Smooth muscle cell (in vitro differentiated cells): Measurements from ENCODE around the gene SDSL. TPM values are rescaled to one million over a fixed set of nuclear protein-coding genes. Genes with fewer than 3 reads are reported as not detected.
A peak's percentile ranks its signal among the peaks of the same experiment; 100 is the strongest.

Experiments used
- DNase-seq: peaks from one replicate; lab custom pipeline; 2025; ENCODE audit not compliant: unreplicated experiment; lab: John Stamatoyannopoulos, UW
- H2AFZ ChIP-seq: fragments of 200-600 bp; sonication (generic); 2 replicates; pipeline ENCODE4 v1.6.0; 2016; ENCODE audit warnings: antibody characterized with exemption, low read depth, mild to moderate bottlenecking
- H3F3A ChIP-seq: fragments of 200-600 bp; sonication (generic); 2 replicates; pipeline ENCODE4 v1.6.0; 2017; ENCODE audit warnings: antibody characterized with exemption, low read depth
- H3K27ac ChIP-seq: fragments of 200-600 bp; sonication (generic); 2 replicates; pipeline ENCODE4 v1.5.1; 2016; ENCODE audit warnings: low read depth, mild to moderate bottlenecking
- H3K27me3 ChIP-seq: fragments of 200-600 bp; sonication (generic); 2 replicates; pipeline ENCODE4 v1.6.1; 2016; ENCODE audit warnings: low read depth, mild to moderate bottlenecking
- H3K36me3 ChIP-seq: fragments of 200-600 bp; sonication (generic); 2 replicates; pipeline ENCODE4 v1.5.1; 2016; ENCODE audit warnings: low read depth
- H3K4me1 ChIP-seq: fragments of 200-600 bp; sonication (generic); 2 replicates; pipeline ENCODE4 v1.5.1; 2016; ENCODE audit warnings: low read depth
- H3K4me2 ChIP-seq: fragments of 200-600 bp; sonication (generic); 2 replicates; pipeline ENCODE4 v1.6.0; 2016; ENCODE audit warnings: mild to moderate bottlenecking
- H3K4me3 ChIP-seq: fragments of 200-600 bp; sonication (generic); 2 replicates; pipeline ENCODE4 v1.5.1; 2016; ENCODE audit warnings: mild to moderate bottlenecking
- H3K79me2 ChIP-seq: fragments of 200-600 bp; sonication (generic); 2 replicates; pipeline ENCODE4 v1.6.0; 2016; ENCODE audit warnings: low read depth, mild to moderate bottlenecking
- H3K9ac ChIP-seq: fragments of 200-600 bp; sonication (generic); 2 replicates; pipeline ENCODE4 v1.6.0; 2016; ENCODE audit warnings: low read depth
- H3K9me3 ChIP-seq: fragments of 200-600 bp; sonication (generic); replicated peaks from 2 replicates; pipeline ENCODE4 v1.5.1; 2016; ENCODE audit warnings: low read depth
- H4K20me1 ChIP-seq: fragments of 200-600 bp; sonication (generic); 2 replicates; pipeline ENCODE4 v1.6.0; 2016; ENCODE audit warnings: low read depth
- WGBS: methylation state at CpG from one replicate; pipeline ENCODE4 v1.1.7; 2016; ENCODE audit warnings: low lambda C conversion rate; 5-methylcytosine and 5-hydroxymethylcytosine counted together
- polyA plus RNA-seq: library from polyadenylated mRNA; unstranded; fragments of >200 nt; fragmentation: Nextera tagmentation; extraction: Ambion mirVana; gene quantifications from 2 replicates; pipeline ENCODE4 v1.2.1, GENCODE V29; 2016
- total RNA-seq: library from RNA; depleted of rRNA; stranded (reverse); fragments of >200 nt; gene quantifications from 2 replicates; pipeline ENCODE4 v1.2.3, GENCODE V29; 2014
- TF ChIP-seq, protein P1 (sequence below): fragments of 200-600 bp; sonication (generic); IDR thresholded peaks from 2 replicates; pipeline ENCODE4 v1.5.1; 2017; ENCODE audit warnings: borderline replicate concordance, mild to moderate bottlenecking, antibody characterized with exemption; ENCODE audit not compliant: insufficient read depth, poor library complexity, severe bottlenecking

SDSL gene, protein sequence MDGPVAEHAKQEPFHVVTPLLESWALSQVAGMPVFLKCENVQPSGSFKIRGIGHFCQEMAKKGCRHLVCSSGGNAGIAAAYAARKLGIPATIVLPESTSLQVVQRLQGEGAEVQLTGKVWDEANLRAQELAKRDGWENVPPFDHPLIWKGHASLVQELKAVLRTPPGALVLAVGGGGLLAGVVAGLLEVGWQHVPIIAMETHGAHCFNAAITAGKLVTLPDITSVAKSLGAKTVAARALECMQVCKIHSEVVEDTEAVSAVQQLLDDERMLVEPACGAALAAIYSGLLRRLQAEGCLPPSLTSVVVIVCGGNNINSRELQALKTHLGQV
- total RNA-seq: 0.81 and 6.7 TPM in 2 replicates
- polyA plus RNA-seq: 3.6 and 5.4 TPM in 2 replicates

DNA sequence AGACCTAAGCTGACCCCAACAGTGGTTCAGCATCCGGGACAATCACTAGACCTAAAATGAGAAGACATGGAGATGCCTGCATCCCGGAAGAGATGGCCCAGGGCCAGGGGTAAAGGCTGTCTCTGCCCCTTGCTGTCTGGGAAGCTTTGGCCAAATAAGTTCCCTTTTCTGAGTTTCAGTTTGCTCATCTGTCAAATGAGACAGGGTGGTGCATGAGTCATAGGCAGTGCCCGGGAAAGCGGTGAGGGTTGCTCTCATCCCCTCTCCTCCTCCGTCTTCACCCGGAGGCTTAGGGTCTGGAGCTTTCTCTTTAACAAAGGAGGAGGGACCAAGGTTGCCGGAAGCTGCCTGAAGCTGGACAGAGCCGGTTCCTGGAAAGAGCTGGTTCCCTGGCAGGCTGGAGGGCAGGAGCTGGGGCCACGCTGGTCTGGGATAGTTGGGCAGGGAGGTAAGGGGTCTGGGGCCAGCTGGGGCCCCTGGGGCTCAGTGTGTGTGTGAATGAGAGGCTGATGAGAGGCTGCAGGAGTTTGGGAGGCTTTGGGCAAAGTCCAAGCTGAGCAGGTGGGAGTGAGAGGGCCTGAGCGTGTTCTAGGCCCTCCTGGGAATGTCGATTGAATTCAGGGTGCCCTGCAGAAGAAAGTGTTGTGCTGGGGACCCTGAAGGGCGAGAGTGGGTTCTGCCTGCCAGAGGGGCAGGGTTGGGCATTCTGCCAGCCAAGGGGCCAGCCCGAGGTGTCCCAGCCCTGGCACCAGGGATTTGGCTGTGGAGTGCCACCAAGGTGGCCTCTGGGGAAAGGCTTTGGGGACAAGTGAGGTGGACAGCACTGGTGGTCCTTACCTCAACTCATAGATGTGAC lies at the start of gene SDSL:
Gene SDSL, plus strand, starts transcription at position 351 of the 856 bp plus-strand sequence. CDS start 5,603 bp downstream, outside the sequence.
- TF ChIP-seq, protein P1, sequence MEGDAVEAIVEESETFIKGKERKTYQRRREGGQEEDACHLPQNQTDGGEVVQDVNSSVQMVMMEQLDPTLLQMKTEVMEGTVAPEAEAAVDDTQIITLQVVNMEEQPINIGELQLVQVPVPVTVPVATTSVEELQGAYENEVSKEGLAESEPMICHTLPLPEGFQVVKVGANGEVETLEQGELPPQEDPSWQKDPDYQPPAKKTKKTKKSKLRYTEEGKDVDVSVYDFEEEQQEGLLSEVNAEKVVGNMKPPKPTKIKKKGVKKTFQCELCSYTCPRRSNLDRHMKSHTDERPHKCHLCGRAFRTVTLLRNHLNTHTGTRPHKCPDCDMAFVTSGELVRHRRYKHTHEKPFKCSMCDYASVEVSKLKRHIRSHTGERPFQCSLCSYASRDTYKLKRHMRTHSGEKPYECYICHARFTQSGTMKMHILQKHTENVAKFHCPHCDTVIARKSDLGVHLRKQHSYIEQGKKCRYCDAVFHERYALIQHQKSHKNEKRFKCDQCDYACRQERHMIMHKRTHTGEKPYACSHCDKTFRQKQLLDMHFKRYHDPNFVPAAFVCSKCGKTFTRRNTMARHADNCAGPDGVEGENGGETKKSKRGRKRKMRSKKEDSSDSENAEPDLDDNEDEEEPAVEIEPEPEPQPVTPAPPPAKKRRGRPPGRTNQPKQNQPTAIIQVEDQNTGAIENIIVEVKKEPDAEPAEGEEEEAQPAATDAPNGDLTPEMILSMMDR: no peak
- peak; percentile 5 for DNase-seq
- H3F3A ChIP-seq: no peaks in the 10 kb centered on the region
- no peak within 1 kb of the TSS for H3K9ac ChIP-seq
- no peaks in the 10 kb centered on the region for H3K36me3 ChIP-seq
- WGBS: 35% methylated on average over 13 of the region's 13 CpGs
- peak within 1 kb of the TSS; percentile 1 for H3K27ac ChIP-seq
- peak within 1 kb of the TSS; percentile 43 for H3K4me3 ChIP-seq
- peak within 1 kb of the TSS; percentile 20 for H2AFZ ChIP-seq
- no peaks in the 10 kb centered on the region for H3K79me2 ChIP-seq
- peaks cover 5% of the 10 kb centered on the region for H3K4me1 ChIP-seq
- H3K9me3 ChIP-seq: no peaks in the 10 kb centered on the region
- peak within 1 kb of the TSS; percentile 73 for H3K4me2 ChIP-seq
- no peaks in the 10 kb centered on the region for H4K20me1 ChIP-seq
- no peaks in the 10 kb centered on the region for H3K27me3 ChIP-seq

DNA sequence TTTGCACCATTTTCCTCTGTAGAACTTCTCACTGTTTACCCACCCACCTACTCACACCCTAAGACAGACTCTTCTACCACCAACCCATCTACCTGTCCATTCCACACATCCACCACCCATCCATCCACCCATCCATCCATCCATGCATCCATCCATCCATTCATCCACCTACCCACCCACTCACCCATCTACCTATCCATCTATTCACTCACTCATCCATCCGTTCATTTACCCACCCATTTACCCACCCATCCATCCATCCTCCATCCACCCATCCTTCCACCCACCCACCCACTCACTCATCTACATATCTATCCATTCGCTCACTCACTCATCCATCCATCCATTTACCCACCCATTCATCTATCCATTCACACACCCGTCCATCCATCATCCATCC lies 48.7 kb upstream of the SDSL start:
- H3K36me3 ChIP-seq: no peaks in the 10 kb centered on the region
- no peak overlapping the region for H3K27ac ChIP-seq
- no peak overlapping the region for H2AFZ ChIP-seq
- H3K4me2 ChIP-seq: no peak overlapping the region
- no peaks in the 10 kb centered on the region for H3F3A ChIP-seq
- TF ChIP-seq, protein P1: no peak
- no peaks in the 10 kb centered on the region for H3K9me3 ChIP-seq
- H3K79me2 ChIP-seq: no peaks in the 10 kb centered on the region
- WGBS: 89% methylated on average over 3 of the region's 3 CpGs
- peaks cover 7% of the 10 kb centered on the region for H4K20me1 ChIP-seq
- DNase-seq: no peak
- H3K4me1 ChIP-seq: no peaks in the 10 kb centered on the region
- no peak overlapping the region for H3K9ac ChIP-seq
- no peaks in the 10 kb centered on the region for H3K27me3 ChIP-seq
- H3K4me3 ChIP-seq: no peak overlapping the region

DNA sequence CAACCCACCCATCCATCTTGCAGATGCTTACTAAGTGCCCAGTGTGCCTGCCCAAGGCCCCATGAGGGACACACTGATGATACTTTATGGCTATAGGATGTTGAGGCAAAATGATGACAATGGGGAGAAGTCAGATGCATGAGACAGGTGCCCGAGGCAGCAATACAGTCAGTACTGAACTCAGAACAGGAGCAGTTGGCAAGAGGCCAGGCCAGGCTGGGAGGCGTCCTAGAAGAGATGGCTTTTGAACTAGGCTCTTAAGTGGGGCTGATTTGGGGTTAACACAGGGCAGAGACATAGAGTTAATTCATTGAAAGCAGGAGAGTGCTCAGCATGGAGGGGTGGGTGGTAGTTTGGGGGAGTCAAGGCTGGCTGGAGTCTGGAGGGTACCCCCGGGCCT lies 48.2 kb upstream of the SDSL start:
- H3K79me2 ChIP-seq: no peaks in the 10 kb centered on the region
- WGBS: 94% methylated on average over 3 of the region's 3 CpGs
- no peaks in the 10 kb centered on the region for H3F3A ChIP-seq
- no peak overlapping the region for H3K27ac ChIP-seq
- TF ChIP-seq, protein P1: no peak
- H4K20me1 ChIP-seq: peaks cover 2% of the 10 kb centered on the region
- no peak overlapping the region for H3K4me3 ChIP-seq
- no peak for DNase-seq
- H3K36me3 ChIP-seq: no peaks in the 10 kb centered on the region
- no peaks in the 10 kb centered on the region for H3K27me3 ChIP-seq
- H3K9me3 ChIP-seq: no peaks in the 10 kb centered on the region
- H3K4me2 ChIP-seq: no peak overlapping the region
- H3K4me1 ChIP-seq: no peaks in the 10 kb centered on the region
- H3K9ac ChIP-seq: no peak overlapping the region
- no peak overlapping the region for H2AFZ ChIP-seq
